ENCODE results near the gene MCRS1.

DNA sequence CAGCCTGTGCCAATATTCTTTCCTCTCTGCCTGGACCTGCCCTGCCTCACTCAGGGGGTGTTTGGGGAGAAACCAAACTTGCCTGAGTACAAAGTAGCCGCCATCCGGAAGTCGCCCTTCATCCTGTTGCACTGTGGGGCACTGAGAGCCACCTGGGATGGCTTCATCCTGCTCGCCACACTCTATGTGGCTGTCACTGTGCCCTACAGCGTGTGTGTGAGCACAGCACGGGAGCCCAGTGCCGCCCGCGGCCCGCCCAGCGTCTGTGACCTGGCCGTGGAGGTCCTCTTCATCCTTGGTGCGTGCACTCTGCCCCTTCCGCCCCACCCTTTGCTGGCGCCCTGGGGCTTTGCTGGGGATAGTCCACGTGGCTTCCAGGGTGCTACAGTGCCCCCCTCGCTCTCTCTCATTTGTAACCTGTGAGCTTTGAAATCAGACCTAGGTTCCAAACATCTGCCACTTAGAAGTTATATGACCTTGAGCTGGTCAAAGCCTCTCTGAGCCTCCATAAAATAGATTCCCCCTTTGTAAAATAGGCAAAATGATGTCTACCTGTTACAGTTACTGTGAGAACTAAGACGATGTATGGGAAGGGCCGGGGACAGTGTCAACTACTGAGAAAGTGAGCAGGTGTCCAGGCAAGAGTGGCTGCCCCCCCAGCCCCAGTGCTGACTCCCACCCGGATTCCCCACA is 24.6 kb downstream of the MCRS1 start:
- TF ChIP-seq, protein P1, sequence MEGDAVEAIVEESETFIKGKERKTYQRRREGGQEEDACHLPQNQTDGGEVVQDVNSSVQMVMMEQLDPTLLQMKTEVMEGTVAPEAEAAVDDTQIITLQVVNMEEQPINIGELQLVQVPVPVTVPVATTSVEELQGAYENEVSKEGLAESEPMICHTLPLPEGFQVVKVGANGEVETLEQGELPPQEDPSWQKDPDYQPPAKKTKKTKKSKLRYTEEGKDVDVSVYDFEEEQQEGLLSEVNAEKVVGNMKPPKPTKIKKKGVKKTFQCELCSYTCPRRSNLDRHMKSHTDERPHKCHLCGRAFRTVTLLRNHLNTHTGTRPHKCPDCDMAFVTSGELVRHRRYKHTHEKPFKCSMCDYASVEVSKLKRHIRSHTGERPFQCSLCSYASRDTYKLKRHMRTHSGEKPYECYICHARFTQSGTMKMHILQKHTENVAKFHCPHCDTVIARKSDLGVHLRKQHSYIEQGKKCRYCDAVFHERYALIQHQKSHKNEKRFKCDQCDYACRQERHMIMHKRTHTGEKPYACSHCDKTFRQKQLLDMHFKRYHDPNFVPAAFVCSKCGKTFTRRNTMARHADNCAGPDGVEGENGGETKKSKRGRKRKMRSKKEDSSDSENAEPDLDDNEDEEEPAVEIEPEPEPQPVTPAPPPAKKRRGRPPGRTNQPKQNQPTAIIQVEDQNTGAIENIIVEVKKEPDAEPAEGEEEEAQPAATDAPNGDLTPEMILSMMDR (IDR thresholded peaks at IDR 0.05) = no peak
- TF ChIP-seq POLR2A (IDR thresholded peaks at IDR 0.05) = no peak

Data from thyroid gland (tissue), 4 donors.